K562 (cell line): ENCODE data around the gene CUL4B.

Source experiments
- EP300 ChIP-seq: IDR thresholded peaks from 2 replicates; pipeline ENCODE4 v1.6.1; 2012; ENCODE audit warnings: low read length, improper control_type of control experiment
- GABPA ChIP-seq: fragments of 200-800 bp; sonication (Bioruptor generic); conservative IDR thresholded peaks from 2 replicates; pipeline ENCODE4 v1.6.1; 2016; ENCODE audit warnings: low read depth, missing genetic modification characterization, missing compliant biosample characterization
- HDGF ChIP-seq: fragments of 450-650 bp; IDR thresholded peaks from 2 replicates; pipeline ENCODE4 v1.6.1; 2016
- HNRNPUL1 ChIP-seq: fragments of 200-400 bp; formaldehyde crosslinking; IDR thresholded peaks from 2 replicates; pipeline ENCODE4 v1.6.1; 2017; ENCODE audit warnings: low read length
- MEF2A ChIP-seq: IDR thresholded peaks from 2 replicates; pipeline ENCODE4 v1.6.1; 2011; ENCODE audit warnings: low read depth, mild to moderate bottlenecking, low read length, moderate library complexity; ENCODE audit not compliant: control insufficient read depth
- NRF1 ChIP-seq, 2 experiments: fragments of 450-650 bp; IDR thresholded peaks in 1 of 2; conservative IDR thresholded peaks in 1 of 2; 2 replicates each; pipeline ENCODE4 v1.6.1; 2014; ENCODE audit warnings: mild to moderate bottlenecking in 2 of 2
- ZFX ChIP-seq: sonication (generic); formaldehyde crosslinking; IDR thresholded peaks from 2 replicates; pipeline ENCODE4 v1.8.0; 2022; ENCODE audit warnings: mild to moderate bottlenecking, missing genetic modification reagents, moderate library complexity

DNA sequence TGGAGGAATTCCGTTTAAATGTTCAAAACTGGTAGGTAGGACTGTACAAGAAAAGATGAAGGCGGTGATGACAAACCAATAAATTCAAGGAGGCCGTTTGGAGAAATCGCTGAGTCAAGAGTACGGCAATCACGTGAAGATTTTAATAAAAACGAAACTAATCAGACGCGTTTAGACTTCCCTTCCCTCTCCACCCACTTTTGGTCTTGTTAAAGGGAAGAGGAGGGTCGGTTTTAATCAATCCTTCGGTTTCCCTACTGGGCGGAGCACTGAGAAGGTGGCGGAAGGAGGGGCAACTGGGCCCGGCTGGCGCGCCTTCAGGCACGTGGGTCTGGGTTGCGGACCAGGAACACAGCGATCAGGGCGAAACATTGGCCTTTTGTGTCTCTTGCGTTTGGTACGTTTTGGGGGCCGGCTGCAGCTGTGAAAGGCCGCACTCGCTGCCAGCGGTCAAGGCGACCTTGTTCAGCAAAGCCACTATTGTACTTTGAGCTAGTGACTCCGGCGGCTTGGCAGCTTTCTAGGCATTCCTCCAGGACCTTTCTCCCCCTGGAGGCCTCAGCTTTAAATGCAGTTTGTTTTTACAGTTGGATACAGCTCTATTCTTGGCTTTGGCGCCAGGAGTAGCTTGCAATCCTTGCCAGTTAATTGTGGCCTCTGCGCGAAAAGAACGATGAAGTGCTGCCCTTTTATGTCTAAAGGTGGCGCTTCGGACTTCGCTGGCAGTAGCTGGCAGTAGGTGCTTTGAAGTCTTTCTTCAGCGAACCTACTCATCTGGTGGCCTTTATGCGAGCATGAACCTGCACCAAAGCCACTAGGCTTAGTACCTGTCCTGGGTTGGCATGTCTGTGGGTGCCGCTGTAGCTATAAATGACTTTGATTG is 74.9 kb downstream of the CUL4B start:
- TF ChIP-seq GABPA (tag) (peak; percentile 48), EP300 (peak; percentile 70), HDGF (no peak), MEF2A (0 out of 2 replicates have a peak, but pooled peaks have one; percentile 43), ZFX (CRISPR knock-in tag) (peak; percentile 91), NRF1 (conservative IDR thresholded peaks at IDR 0.05 in 1 of 2, IDR thresholded peaks at IDR 0.05 in 1 of 2) (peak; percentile 22 to 51; a peak in 1 of 4 replicates), HNRNPUL1 (no peak)
